GM18511 (cell line): ENCODE measurements around the gene CD226.
"Not testable (repeated sequence)": the region's sequence is repeated elsewhere in the genome, so short reads cannot be mapped to it uniquely, and the experiment has no call there.

Experiments used
- ATAC-seq: cut with Tn5 transposase; IDR thresholded peaks from one replicate; pipeline ENCODE4 v1.9.1; 2021; ENCODE audit warnings: mild to moderate bottlenecking, moderate library complexity; ENCODE audit not compliant: unreplicated experiment

CD226 gene

GRCh38 chr18:69956665-69957620 lies 9.3 kb upstream of the CD226 start:
- no peak for ATAC-seq

- no peak for ATAC-seq
Observed at GRCh38 chr18:69956057-69956456, 8.4 kb upstream of the CD226 start.

GRCh38 chr18:69954719-69955480 lies 7.2 kb upstream of the CD226 start:
- ATAC-seq, result no peak

GRCh38 chr18:69953191-69953590 lies 5.5 kb upstream of the CD226 start:
- no peak for ATAC-seq

- no peak for ATAC-seq
Observed at GRCh38 chr18:69951182-69951581, 3.5 kb upstream of the CD226 start.

GRCh38 chr18:69949538-69949936 lies 1.9 kb upstream of the CD226 start:
- peak; percentile 7 for ATAC-seq

GRCh38 chr18:69948919-69949537 lies 1.4 kb upstream of the CD226 start:
- peak; percentile 90 for ATAC-seq

- ATAC-seq, result peak; percentile 7
Observed at GRCh38 chr18:69948256-69948655, 583 bp upstream of the CD226 start.

- ATAC-seq, result no peak
Observed at GRCh38 chr18:69946608-69947155, 991 bp downstream of the CD226 start.

GRCh38 chr18:69945220-69946114 lies 2.2 kb downstream of the CD226 start:
- ATAC-seq, result no peak

GRCh38 chr18:69944436-69944835 lies 3.2 kb downstream of the CD226 start:
- ATAC-seq, result no peak

GRCh38 chr18:69943021-69943420 lies 4.7 kb downstream of the CD226 start:
- ATAC-seq, result no peak

GRCh38 chr18:69941183-69941582 lies 6.5 kb downstream of the CD226 start:
- no peak for ATAC-seq

- ATAC-seq, result not testable (repeated sequence)
Observed at GRCh38 chr18:69939812-69940211, 7.9 kb downstream of the CD226 start.

- ATAC-seq, result peak; percentile 36
Observed at GRCh38 chr18:69936191-69936558, 11.5 kb downstream of the CD226 start.

GRCh38 chr18:69935319-69936190 lies 12.1 kb downstream of the CD226 start:
- peak; percentile 96 for ATAC-seq

GRCh38 chr18:69934601-69935265 lies 12.9 kb downstream of the CD226 start:
- ATAC-seq, result no peak

- no peak for ATAC-seq
Observed at GRCh38 chr18:69929041-69929774, 18.5 kb downstream of the CD226 start.
